HepG2 (cell line): Measurements from ENCODE around the gene SIK3. TPM values are rescaled to one million over a fixed set of nuclear protein-coding genes. Genes with fewer than 3 reads are reported as not detected.

Experiments
- CREBL2 ChIP-seq: sonication (generic); formaldehyde crosslinking; IDR thresholded peaks from 2 replicates; pipeline ENCODE4 v1.8.1; 2023; ENCODE audit warnings: missing genetic modification reagents, mild to moderate bottlenecking, borderline replicate concordance
- DBP ChIP-seq: sonication (generic); formaldehyde crosslinking; IDR thresholded peaks from 2 replicates; pipeline ENCODE4 v1.4.0; 2020; ENCODE audit warnings: missing genetic modification reagents; ENCODE audit errors: not compliant biosample characterization
- ETS1 ChIP-seq: sonication (generic); formaldehyde crosslinking; IDR thresholded peaks from 2 replicates; pipeline ENCODE4 v1.4.0; 2020; ENCODE audit warnings: missing genetic modification reagents
- FOXA1 ChIP-seq, 2 experiments: fragments of 450-650 bp in 1 of 2; sonication (generic) in 1 of 2; formaldehyde crosslinking in 1 of 2; IDR thresholded peaks; 2 replicates each; pipeline versions ENCODE4 v1.4.0 to v1.6.1; 2016 to 2020; ENCODE audit warnings: missing genetic modification reagents in 1 of 2
- HNF1B ChIP-seq: sonication (generic); formaldehyde crosslinking; IDR thresholded peaks from 2 replicates; pipeline ENCODE4 v1.5.1; 2020; ENCODE audit warnings: mild to moderate bottlenecking, moderate library complexity, missing genetic modification reagents
- KLF15 ChIP-seq: sonication (generic); formaldehyde crosslinking; IDR thresholded peaks from 2 replicates; pipeline ENCODE4 v1.8.1; 2023; ENCODE audit warnings: borderline replicate concordance, mild to moderate bottlenecking, inconsistent platforms, missing genetic modification reagents, mixed read lengths
- LCORL ChIP-seq, 2 experiments: fragments of 450-650 bp in 1 of 2; sonication (generic) in 1 of 2; formaldehyde crosslinking in 1 of 2; IDR thresholded peaks; 2 replicates each; pipeline versions ENCODE4 v1.5.0 to v1.6.1; 2017 to 2020; ENCODE audit warnings: antibody characterized with exemption in 1 of 2, missing genetic modification reagents in 1 of 2
- MAFK ChIP-seq, 2 experiments: IDR thresholded peaks in 1 of 2; conservative IDR thresholded peaks in 1 of 2; 2 replicates each; pipeline ENCODE4 v1.6.1; 2011; ENCODE audit warnings: improper control_type of control experiment in 2 of 2, low read length in 2 of 2
- MXD3 ChIP-seq: IDR thresholded peaks from 2 replicates; pipeline ENCODE4 v1.6.1; 2016; ENCODE audit warnings: mild to moderate bottlenecking, missing biosample characterization, missing genetic modification reagents
- NR0B2 ChIP-seq: sonication (generic); formaldehyde crosslinking; IDR thresholded peaks from 2 replicates; pipeline ENCODE4 v1.4.0; 2020; ENCODE audit warnings: mild to moderate bottlenecking, missing genetic modification reagents
- PAXIP1 ChIP-seq: sonication (generic); formaldehyde crosslinking; conservative IDR thresholded peaks from 2 replicates; pipeline ENCODE4 v1.4.0; 2020; ENCODE audit warnings: mild to moderate bottlenecking, missing genetic modification reagents, moderate library complexity
- SRSF4 ChIP-seq: fragments of 200-400 bp; formaldehyde crosslinking; IDR thresholded peaks from one replicate; pipeline ENCODE4 v1.6.1; 2018; ENCODE audit warnings: mild to moderate bottlenecking, low read depth, low read length, moderate library complexity; ENCODE audit not compliant: poor library complexity, severe bottlenecking
- ZNF180 ChIP-seq: sonication (generic); formaldehyde crosslinking; IDR thresholded peaks from 2 replicates; pipeline ENCODE4 v1.4.0; 2020; ENCODE audit warnings: low read depth, missing genetic modification reagents, borderline replicate concordance
- ZNF275 ChIP-seq: sonication (generic); formaldehyde crosslinking; IDR thresholded peaks from 2 replicates; pipeline ENCODE4 v1.8.0; 2022; ENCODE audit warnings: missing genetic modification reagents, mild to moderate bottlenecking, inconsistent platforms, borderline replicate concordance
- ZNF615 ChIP-seq: sonication (generic); formaldehyde crosslinking; IDR thresholded peaks from 2 replicates; pipeline ENCODE4 v1.5.0; 2020; ENCODE audit warnings: mild to moderate bottlenecking, missing genetic modification reagents, borderline replicate concordance
- polyA plus RNA-seq, 8 experiments: library from polyadenylated mRNA; depleted of rRNA in 3 of 8; stranded (reverse) in 7 of 8; unstranded in 1 of 8; fragments of >200 nt; fragmentation: Illumina TruSeq in 4 of 8; extraction: Trizol in 4 of 8; gene quantifications; 2 replicates each; pipeline versions ENCODE4 v1.2.1 to v1.2.3, GENCODE V29; 2011 to 2016; ENCODE audit warnings: low read depth in 4 of 8, missing spikeins in 1 of 8, mixed read lengths in 1 of 8; ENCODE audit not compliant: insufficient read depth in 1 of 8
- total RNA-seq, 5 experiments: library from RNA; depleted of rRNA; stranded (reverse); fragments of >200 nt; fragmentation: Illumina TruSeq; extraction: Trizol; gene quantifications; 2 replicates each; pipeline ENCODE4 v1.2.3, GENCODE V29; 2016; ENCODE audit warnings: low read depth in 1 of 5

SIK3 gene
- total and polyA plus RNA-seq, 2 of the 13 experiments (the other 11 are each of a cell fraction or from before 2014, with no cell fraction given), result 5.7 to 9.8 TPM

- TF ChIP-seq HNF1B (CRISPR knock-in tag) (peak; percentile 39; the same call in 1 of the 2 replicates), PAXIP1 (peak; percentile 89), MAFK (conservative IDR thresholded peaks at IDR 0.05 in 1 of 2, IDR thresholded peaks at IDR 0.05 in 1 of 2; ENCODE audit: low read length in 2 of 2) (no peak), NR0B2 (CRISPR knock-in tag) (no peak), CREBL2 (CRISPR knock-in tag) (no peak), ZNF275 (no peak), FOXA1 (IDR thresholded peaks at IDR 0.05) (no peak), FOXA1 (CRISPR knock-in tag; IDR thresholded peaks at IDR 0.05) (peak; percentile 11; the same call in 1 of the 2 replicates), ETS1 (CRISPR knock-in tag) (no peak), ZNF180 (CRISPR knock-in tag) (no peak), MXD3 (CRISPR knock-in tag) (no peak), DBP (CRISPR knock-in tag) (no peak), KLF15 (CRISPR knock-in tag) (no peak), LCORL (IDR thresholded peaks at IDR 0.05) (no peak), LCORL (CRISPR knock-in tag; IDR thresholded peaks at IDR 0.05) (peak; percentile 73), SRSF4 (no peak), ZNF615 (CRISPR knock-in tag) (no peak)
Observed at GRCh38 chr11:117020869-117021564, 77.2 kb downstream of the SIK3 start (continued).
